Effector CD8-positive, alpha-beta T cell (primary cell): ENCODE measurements around the gene WDR90.
A peak's percentile ranks its signal among the peaks of the same experiment; 100 is the strongest.

Experiments used
- DNase-seq: peaks from one replicate; lab custom pipeline; 2025; lab: John Stamatoyannopoulos, UW

WDR90 gene

GRCh38 chr16:660459-661183 lies 11.5 kb downstream of the WDR90 start:
- DNase-seq: peak; percentile 61

- no peak for DNase-seq
Measured at GRCh38 chr16:661184-661821, 12.1 kb downstream of the WDR90 start.

GRCh38 chr16:662095-662494 lies 12.9 kb downstream of the WDR90 start:
- DNase-seq: no peak

GRCh38 chr16:662597-662996 lies 13.4 kb downstream of the WDR90 start:
- DNase-seq: no peak

GRCh38 chr16:666572-666971 lies 17.4 kb downstream of the WDR90 start:
- DNase-seq: no peak

- no peak for DNase-seq
Measured at GRCh38 chr16:667113-667779, 18.1 kb downstream of the WDR90 start.

GRCh38 chr16:667780-668518 lies 18.8 kb downstream of the WDR90 start, which contains the start of gene RHOT2:
TSS of gene RHOT2 (plus strand) at chr16:668132. CDS start at chr16:668200, 68 bp downstream.
- DNase-seq: peak; percentile 71

GRCh38 chr16:668519-669171 lies 19.5 kb downstream of the WDR90 start:
- DNase-seq: no peak

- DNase-seq: no peak
Measured at GRCh38 chr16:669666-670065, 20.5 kb downstream of the WDR90 start.

- DNase-seq: no peak
Measured at GRCh38 chr16:670485-671352, 21.6 kb downstream of the WDR90 start.

GRCh38 chr16:671353-672131 lies 22.4 kb downstream of the WDR90 start:
- no peak for DNase-seq

- no peak for DNase-seq
Measured at GRCh38 chr16:672371-672770, 23.2 kb downstream of the WDR90 start.

- DNase-seq: no peak
Measured at GRCh38 chr16:672851-673250, 23.7 kb downstream of the WDR90 start.

- DNase-seq: no peak
Measured at GRCh38 chr16:673399-673991, 24.3 kb downstream of the WDR90 start.

GRCh38 chr16:674214-674881 lies 25.2 kb downstream of the WDR90 start:
- no peak for DNase-seq

- no peak for DNase-seq
Measured at GRCh38 chr16:674968-675883, 26.1 kb downstream of the WDR90 start, which contains the start of gene RHBDL1. TSS of gene RHBDL1 (plus strand) at chr16:675671. CDS start at chr16:675791, 120 bp downstream.

- DNase-seq: no peak
Measured at GRCh38 chr16:675884-676564, 26.9 kb downstream of the WDR90 start.
